H54 (cell line): ENCODE data around the gene MED27.

ENCODE experiments used
- DNase-seq: peaks from one replicate; pipeline ENCODE4 v3.0.0; 2011; ENCODE audit warnings: low spot score, mixed read lengths; ENCODE audit not compliant: insufficient read length
- FAIRE-seq: peaks from 3 replicates; lab custom pipeline; 2011; peaks lifted over from hg19 to GRCh38; lab: Jason Lieb, UNC
- POLR2A ChIP-seq: IDR thresholded peaks from 2 replicates; pipeline ENCODE4 v1.6.1; 2011; ENCODE audit warnings: low read depth, mild to moderate bottlenecking, low read length

The MED27 gene

DNA sequence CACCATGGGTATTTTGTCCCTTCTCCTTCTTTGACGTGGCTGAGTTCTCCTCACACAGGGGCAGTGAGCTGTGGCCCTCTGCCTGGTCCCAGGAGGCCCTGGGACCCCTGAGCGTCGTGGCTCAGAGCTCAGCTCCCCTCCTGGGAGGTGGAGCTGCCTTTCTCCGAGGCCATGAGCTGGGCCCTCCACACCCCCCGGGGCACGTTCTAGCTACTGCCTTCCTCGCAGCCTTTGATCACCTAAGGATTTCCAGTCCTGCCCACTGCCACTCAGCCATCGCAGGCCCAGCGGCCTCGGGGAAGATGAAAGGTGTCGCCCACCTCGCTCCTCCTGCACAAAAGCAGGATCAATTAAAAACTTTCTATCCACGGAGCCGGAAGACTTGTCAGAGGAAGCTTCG lies 244.9 kb downstream of the MED27 start:
- no peak for TF ChIP-seq POLR2A
- no peak for FAIRE-seq
- no peak for DNase-seq

DNA sequence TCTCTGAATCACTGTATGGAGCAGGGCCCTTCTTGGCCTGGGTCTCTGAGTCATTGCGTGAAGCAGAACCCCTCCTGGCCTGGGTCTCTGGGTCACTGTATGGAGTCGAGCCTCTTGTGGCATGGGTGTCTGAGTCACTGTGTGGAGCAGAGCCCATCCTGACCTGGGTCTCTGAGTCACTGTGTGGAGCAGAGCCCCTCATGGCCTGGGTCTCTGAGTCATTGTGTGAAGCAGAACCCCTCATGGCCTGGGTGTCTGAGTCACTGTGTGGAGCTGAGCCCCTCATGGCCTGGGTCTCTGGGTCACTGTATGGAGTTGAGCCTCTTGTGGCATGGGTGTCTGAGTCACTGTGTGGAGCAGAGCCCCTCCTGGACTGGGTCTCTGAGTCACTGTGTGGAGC lies 245.8 kb downstream of the MED27 start:
- no peak for DNase-seq

DNA sequence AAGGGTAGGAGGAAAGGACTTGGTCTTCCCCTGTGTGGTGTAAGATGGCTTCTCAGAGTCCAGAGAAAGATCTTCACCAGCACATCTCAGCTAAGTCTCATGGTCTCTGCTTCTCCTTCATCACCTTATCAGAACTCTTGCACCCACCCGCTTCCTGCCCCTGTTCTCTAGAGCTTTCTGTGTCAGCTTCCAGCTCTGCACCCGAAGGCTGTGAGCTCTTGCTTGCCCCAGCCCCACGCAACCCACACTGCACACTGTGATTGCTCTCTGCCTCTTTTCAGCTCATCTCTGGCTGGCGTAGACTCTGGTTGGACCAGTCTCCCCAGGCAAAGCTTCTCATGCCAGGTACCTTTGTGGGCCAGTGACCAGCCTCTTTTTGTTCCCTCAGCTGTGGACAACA lies 246.6 kb downstream of the MED27 start:
- FAIRE-seq (no peak), DNase-seq (no peak)
- TF ChIP-seq POLR2A = no peak

More for the DNA sequence above, 245.8 kb downstream of the MED27 start:
- no peak for FAIRE-seq
- TF ChIP-seq POLR2A = no peak

DNA sequence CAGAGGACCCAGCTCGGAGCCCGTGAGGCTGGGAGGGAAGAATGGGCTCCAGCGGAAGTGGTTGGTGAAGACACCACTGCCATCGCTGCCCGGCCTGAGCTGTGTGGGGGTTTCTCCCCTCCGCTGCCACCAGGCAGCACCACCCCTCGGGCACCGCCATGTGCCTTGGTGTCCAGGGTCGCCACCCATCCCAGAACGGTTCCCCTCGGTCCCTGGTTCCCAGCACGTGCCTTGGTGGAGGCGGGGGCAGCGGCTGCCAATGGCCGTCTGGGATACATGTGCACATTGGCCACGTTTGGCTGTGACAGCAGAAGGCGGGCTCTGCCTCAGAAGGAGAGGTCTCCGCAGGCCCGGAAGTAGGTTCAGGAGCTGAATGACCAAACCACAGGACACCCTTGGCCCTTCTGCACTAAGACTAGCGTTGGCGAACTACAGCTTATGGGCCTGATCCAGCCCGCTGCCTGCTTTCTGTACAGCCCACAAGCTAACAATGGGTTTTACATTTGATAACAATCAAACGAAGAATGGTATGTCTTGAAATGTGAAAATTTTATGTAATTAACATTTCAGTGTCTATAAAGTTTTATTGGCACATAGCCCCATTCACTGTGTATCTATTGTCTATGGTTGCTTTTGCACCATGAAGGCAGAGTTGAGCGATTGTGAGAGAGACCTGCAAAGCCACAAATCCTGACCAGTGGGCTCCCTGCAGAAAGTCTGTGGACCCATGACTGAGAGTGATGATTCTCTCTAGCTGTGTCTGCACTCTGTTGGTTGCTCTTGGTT lies 248.1 kb downstream of the MED27 start:
- no peak for TF ChIP-seq POLR2A
- DNase-seq = no peak
- no peak for FAIRE-seq

DNA sequence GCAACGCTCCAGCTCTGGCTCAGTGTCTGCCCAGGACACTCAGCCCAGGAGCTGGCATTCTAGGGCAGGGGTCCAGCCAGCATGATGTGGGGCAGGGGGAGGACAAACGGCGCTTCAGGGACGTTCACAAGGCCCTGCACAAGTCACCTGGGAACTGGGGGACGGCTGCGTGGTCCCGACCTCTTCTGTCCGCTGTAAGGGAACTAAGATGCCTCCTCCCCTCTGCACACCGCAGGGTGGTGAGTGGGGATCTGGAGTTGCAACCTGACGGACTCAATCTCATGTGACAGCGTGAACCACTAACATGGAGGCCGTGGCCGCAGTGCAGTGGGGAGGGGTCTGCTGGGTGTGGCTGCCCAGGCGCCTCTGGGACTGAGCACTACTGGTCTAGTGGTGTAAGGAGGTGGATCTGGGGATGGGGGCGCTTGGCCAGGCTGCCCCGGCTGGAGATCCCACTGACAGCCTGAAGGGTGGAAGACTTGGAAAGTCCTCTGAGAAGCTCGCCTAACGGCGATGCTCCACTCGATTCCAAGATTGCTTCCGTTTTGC lies 251.8 kb downstream of the MED27 start:
- no peak for DNase-seq

GRCh38 chr9:131826966-131827525 lies 252.6 kb downstream of the MED27 start:
- FAIRE-seq = peak; percentile 52
- DNase-seq = no peak
- no peak for TF ChIP-seq POLR2A

More for the DNA sequence above, 251.8 kb downstream of the MED27 start:
- no peak for TF ChIP-seq POLR2A
- FAIRE-seq = no peak

- TF ChIP-seq POLR2A = no peak
- no peak for FAIRE-seq
- no peak for DNase-seq
Measured at GRCh38 chr9:131826053-131826452, 253.6 kb downstream of the MED27 start.

DNA sequence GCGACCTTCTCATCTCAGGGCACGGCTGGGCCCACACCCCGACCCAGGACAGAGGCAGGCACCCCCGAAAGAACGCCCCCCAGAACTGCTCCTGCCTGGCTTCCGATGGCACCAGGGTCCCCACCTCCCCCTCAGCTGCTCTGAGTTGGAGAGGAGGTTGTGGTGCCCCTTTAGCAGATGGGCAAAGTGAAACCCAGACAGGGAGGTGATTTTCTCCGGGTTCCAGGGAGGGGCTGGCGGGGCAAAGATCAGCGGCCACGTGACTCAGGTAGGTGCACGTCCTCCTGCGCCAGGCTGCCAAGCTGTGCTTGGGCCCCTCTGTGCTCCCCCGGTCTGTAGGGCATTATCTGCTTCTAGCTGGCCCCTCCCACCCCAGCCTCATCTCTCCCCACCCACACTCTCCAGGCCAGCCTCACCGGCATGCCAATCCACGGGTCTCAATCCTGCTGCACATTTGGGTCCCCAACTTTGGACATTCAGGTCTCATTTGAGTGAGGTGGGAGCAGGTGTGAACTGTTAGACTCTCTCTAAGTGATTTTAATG lies 254.6 kb downstream of the MED27 start:
- DNase-seq (no peak), FAIRE-seq (no peak)
- no peak for TF ChIP-seq POLR2A

DNA sequence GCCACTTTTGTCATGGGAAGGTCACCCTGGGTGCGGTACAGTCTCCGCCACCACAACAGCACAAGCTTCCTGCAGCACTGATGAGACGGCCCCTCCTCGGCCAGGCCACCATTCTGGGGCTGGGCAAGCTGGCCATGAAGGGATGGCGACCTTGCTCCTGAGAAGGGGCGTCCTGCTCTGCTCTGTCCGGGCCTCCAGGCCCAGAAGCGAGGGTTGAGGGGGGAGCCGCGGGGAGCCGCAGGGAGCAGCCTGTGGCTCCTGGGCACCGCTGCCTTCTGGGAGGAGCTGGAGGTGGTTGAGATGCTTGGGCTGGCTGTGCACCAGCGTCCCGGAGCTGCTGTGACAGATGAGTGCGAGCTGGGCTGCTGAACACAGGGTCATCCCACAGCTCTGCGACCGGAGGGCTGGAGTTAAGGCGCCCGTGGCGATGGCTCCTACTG lies 255.5 kb downstream of the MED27 start:
- no peak for TF ChIP-seq POLR2A
- FAIRE-seq (no peak), DNase-seq (no peak)

DNA sequence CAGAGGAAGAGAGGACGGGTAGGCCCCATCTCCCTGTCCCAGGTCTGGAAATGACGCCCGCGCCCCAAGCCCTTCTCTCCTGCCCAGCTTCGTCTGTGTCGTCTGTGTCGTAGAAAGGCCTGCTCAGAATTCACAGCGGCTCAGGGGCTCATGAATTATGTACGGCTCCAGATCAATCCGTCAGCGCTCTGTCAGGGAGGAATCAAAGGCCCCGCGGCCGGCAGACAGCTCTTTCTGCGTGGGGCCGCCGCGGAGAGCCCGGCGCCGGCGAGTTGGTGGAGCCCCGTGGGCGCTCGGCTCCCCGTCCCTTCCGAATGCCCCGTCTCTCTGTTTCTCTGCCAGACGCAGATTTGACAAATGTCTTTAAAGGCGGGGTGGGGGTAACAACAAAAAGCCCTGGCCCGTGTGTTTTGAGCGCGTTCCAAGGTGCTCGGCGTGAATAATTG lies 255.9 kb downstream of the MED27 start:
- no peak for FAIRE-seq
- no peak for TF ChIP-seq POLR2A
- no peak for DNase-seq

GRCh38 chr9:131818089-131818488 lies 261.6 kb downstream of the MED27 start:
- FAIRE-seq (no peak), DNase-seq (no peak)
- no peak for TF ChIP-seq POLR2A

- FAIRE-seq = no peak
- no peak for TF ChIP-seq POLR2A
- DNase-seq = no peak
Measured at GRCh38 chr9:131817627-131818026, 262.0 kb downstream of the MED27 start.

DNA sequence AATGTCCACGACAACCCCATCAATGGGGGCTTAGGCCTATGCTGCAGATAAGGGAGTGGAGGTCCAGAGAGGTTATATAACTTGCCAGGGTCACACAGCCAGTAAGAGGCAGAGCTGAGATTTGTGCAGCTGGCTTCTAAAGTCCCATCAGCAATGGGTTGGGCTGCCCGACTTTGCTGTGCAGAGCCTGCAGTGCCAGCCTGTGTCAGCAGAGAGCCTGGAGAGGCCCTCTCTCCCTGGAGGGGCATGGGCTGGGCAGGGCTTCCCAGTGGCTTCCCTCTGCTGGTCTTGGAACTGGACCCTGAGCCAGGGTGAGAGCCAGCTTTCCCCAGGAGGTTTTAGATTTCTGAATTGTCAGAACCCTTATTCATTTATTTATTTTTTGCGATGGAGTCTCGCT lies 262.6 kb downstream of the MED27 start:
- DNase-seq (no peak), FAIRE-seq (no peak)
- no peak for TF ChIP-seq POLR2A
